ENCODE results near the gene ITPR1. TPM values are rescaled to one million over a fixed set of nuclear protein-coding genes. Genes with fewer than 3 reads are reported as not detected.

Gene ITPR1
- total and polyA plus RNA-seq, 11 donors, result 8.9 to 55.8 (median 19.9) TPM

GRCh38 chr3:4754180-4755086 lies 261.3 kb downstream of the ITPR1 start:
- ATAC-seq, result no peak
- H3K4me3 ChIP-seq, result no peak overlapping the region
- no peaks in the 10 kb centered on the region for H3K9me3 ChIP-seq
- peak overlapping the region in 9 of 12 donors; percentile 13 to 57 (median 25) for H3K27ac ChIP-seq
- no peak for TF ChIP-seq POLR2A (IDR thresholded peaks at IDR 0.05)
- no peak for TF ChIP-seq CTCF (IDR thresholded peaks at IDR 0.05)
- no peaks in the 10 kb centered on the region for H3K27me3 ChIP-seq
- intact Hi-C loops (cut with DNase I), result loop anchor here in 1 of 10 donors (5.0 kb wide), 1 partner anchor 58 kb away; no protein-coding TSS in a partner anchor
- H3K36me3 ChIP-seq, result peaks cover 0 to 8% (median under 1%) of the 10 kb centered on the region in 9 donors
- 56 to 72% (median 65%) methylated on average over 7 of the region's 7 CpGs for WGBS, 4 donors
- H3K4me1 ChIP-seq, result peaks cover 7 to 57% (median 30%) of the 10 kb centered on the region in 12 donors
- no peak for DNase-seq

DNA sequence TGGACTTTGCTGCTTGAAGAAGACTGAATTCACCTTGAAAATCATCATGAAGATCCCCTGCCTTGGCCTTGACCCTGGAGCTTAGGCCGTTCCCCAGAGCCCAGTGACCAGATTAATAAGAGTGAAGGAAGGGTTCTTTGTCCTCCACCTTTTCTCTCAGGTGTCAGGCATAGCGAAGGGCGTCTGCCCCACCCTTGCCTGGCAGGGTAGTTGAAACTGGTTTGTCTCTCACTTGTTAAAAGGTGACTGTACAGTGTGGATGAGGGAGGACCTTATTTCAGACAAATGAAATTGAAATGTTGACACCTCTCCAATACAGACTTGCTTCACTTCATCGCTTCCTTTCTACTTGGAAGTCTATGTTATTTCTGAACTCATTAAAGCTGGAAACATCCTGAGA lies 262.4 kb downstream of the ITPR1 start:
- Histone ChIP-seq H3K4me1 (peaks cover 6 to 50% (median 22%) of the 10 kb centered on the region in 12 donors), H3K4me3 (no peak overlapping the region), H3K36me3 (peaks cover 0 to 15% (median 3%) of the 10 kb centered on the region in 9 donors), H3K27ac (peak overlapping the region in 6 of 12 donors; percentile 5 to 57 (median 26)), H3K27me3 (no peaks in the 10 kb centered on the region), H3K9me3 (no peaks in the 10 kb centered on the region)
- TF ChIP-seq CTCF (IDR thresholded peaks at IDR 0.05) (no peak), POLR2A (IDR thresholded peaks at IDR 0.05) (no peak)
- no peak for ATAC-seq
- 95 to 99% (median 96%) methylated on average over 4 of the region's 4 CpGs for WGBS, 4 donors
- no peak for DNase-seq
- intact Hi-C loops (cut with DNase I), result no loop called here

- peaks cover 1 to 44% (median 15%) of the 10 kb centered on the region in 12 donors for H3K4me1 ChIP-seq
- WGBS, 4 donors, result 68 to 77% (median 75%) methylated on average over 10 of the region's 10 CpGs
- ATAC-seq, result no peak
- H3K9me3 ChIP-seq, result no peaks in the 10 kb centered on the region
- intact Hi-C loops (cut with DNase I), result no loop called here
- no peak overlapping the region for H3K4me3 ChIP-seq
- H3K27ac ChIP-seq, result peak overlapping the region in 2 of 12 donors; percentile 13 to 39
- no peaks in the 10 kb centered on the region for H3K27me3 ChIP-seq
- TF ChIP-seq CTCF (IDR thresholded peaks at IDR 0.05) (no peak), POLR2A (IDR thresholded peaks at IDR 0.05) (no peak)
- peaks cover 0 to 16% (median 8%) of the 10 kb centered on the region in 9 donors for H3K36me3 ChIP-seq
- no peak for DNase-seq
Observed at GRCh38 chr3:4756057-4756775, 263.1 kb downstream of the ITPR1 start.

Measured in heart left ventricle (tissue), 16 donors.